MM.1S (cell line): ENCODE results near the gene RBM27.
"Not testable (repeated sequence)": the region's sequence is repeated elsewhere in the genome, so short reads cannot be mapped to it uniquely, and the experiment has no call there.

Experiments
- CTCF ChIP-seq: fragments of 300-600 bp; sonication (generic); IDR thresholded peaks from 2 replicates; pipeline ENCODE4 v1.5.1; 2016; ENCODE audit warnings: antibody characterized with exemption, low read length, mixed read lengths
- EZH2 ChIP-seq: fragments of 300-600 bp; sonication (generic); optimal IDR thresholded peaks from 2 replicates; pipeline ENCODE3; 2017; ENCODE audit warnings: low read depth, mild to moderate bottlenecking, antibody characterized with exemption, low read length, mixed read lengths

- not testable (repeated sequence) for TF ChIP-seq CTCF, EZH2
Observed at GRCh38 chr5:146173049-146173448, 30.4 kb upstream of the RBM27 start.
